MCF 10A (cell line): ENCODE results near the gene VIT. TPM values are rescaled to one million over a fixed set of nuclear protein-coding genes. Genes with fewer than 3 reads are reported as not detected.
"Not testable (repeated sequence)": the region's sequence is repeated elsewhere in the genome, so short reads cannot be mapped to it uniquely, and the experiment has no call there.

Experiments
- BruUV-seq: library from RNA; stranded (reverse); fragments of 400-500 nt; replicated peaks from 2 replicates; lab custom pipeline; 2021; lab: Mats Ljungman, UMichigan
- CTCF ChIA-PET: fragments of 300-600 bp; sonication (Branson Sonifier 250); formaldehyde crosslinking; extraction: SDS; loops from one replicate; lab custom pipeline; 2021; ENCODE audit warnings: antibody characterized with exemption, inconsistent platforms; lab: Yijun Ruan, JAX
- POLR2A ChIA-PET: fragments of 300-600, 350-650 bp; sonication (Branson Sonifier 250); formaldehyde crosslinking; extraction: SDS; loops from one replicate; lab custom pipeline; 2020; ENCODE audit warnings: antibody characterized with exemption, inconsistent platforms; lab: Yijun Ruan, JAX
- DNase-seq: peaks from one replicate; pipeline ENCODE4 v3.0.0-alpha.2; 2018; ENCODE audit not compliant: unreplicated experiment
- H3K27ac Mint-ChIP-seq: one replicate; pipeline ENCODE4 v1.8.0; 2022; ENCODE audit warnings: mild to moderate bottlenecking, low read depth, mixed read lengths; ENCODE audit not compliant: unreplicated experiment
- H3K27me3 Mint-ChIP-seq: one replicate; pipeline ENCODE4 v1.8.0; 2022; ENCODE audit warnings: mixed read lengths; ENCODE audit not compliant: insufficient read depth, unreplicated experiment
- H3K36me3 Mint-ChIP-seq: one replicate; pipeline ENCODE4 v1.8.0; 2022; ENCODE audit warnings: mild to moderate bottlenecking, moderate library complexity, mixed read lengths; ENCODE audit not compliant: insufficient read depth, unreplicated experiment
- H3K4me1 Mint-ChIP-seq: one replicate; pipeline ENCODE4 v1.8.0; 2022; ENCODE audit warnings: mixed read lengths; ENCODE audit not compliant: insufficient read depth, unreplicated experiment
- H3K4me3 Mint-ChIP-seq: one replicate; pipeline ENCODE4 v1.8.0; 2022; ENCODE audit warnings: mild to moderate bottlenecking, moderate library complexity, mixed read lengths; ENCODE audit not compliant: unreplicated experiment
- H3K9me3 Mint-ChIP-seq: one replicate; pipeline ENCODE4 v1.8.0; 2022; ENCODE audit warnings: mixed read lengths; ENCODE audit not compliant: unreplicated experiment
- intact Hi-C: fragments of 100-400 bp; cut with micrococcal nuclease; formaldehyde crosslinking; loops from 2 replicates; pipeline ENCODE4 v1.14.1; 2022
- total RNA-seq: library from RNA; stranded (reverse); gene quantifications from 2 replicates; pipeline ENCODE4 v1.2.3, GENCODE V29; 2022
- TF ChIP-seq, protein P1 (sequence below): fragments of 200-600 bp; IDR thresholded peaks from one replicate; pipeline ENCODE4 v1.8.0; 2022; ENCODE audit warnings: antibody characterized with exemption, mild to moderate bottlenecking; ENCODE audit not compliant: unreplicated experiment

The VIT gene
- total RNA-seq, 1 experiment from 2014 or later, result not detected

DNA sequence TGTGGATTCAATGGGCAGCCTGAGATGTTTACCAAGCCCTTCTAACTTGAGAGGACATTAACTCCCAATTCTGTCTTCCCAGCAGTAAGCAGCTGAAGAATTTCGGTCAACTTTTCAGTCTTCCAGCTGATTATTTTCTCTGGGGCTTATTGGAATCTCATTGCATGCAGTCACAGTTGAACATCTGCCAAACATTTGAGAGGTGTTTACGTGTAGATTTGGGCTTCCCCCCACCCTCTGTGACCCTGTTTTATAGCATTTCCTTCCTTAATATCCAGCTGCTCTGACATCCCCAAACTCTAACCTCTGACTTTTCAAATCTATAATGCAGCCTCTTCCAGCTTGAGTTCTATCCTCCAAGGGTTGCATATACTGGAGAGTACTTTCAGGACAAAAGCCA is 16.5 kb upstream of the VIT start:
- H3K27me3 Mint-ChIP-seq, result peaks cover 10% of the 10 kb centered on the region
- H3K4me3 Mint-ChIP-seq, result no peak overlapping the region
- peaks cover 9% of the 10 kb centered on the region for H3K9me3 Mint-ChIP-seq
- no peak overlapping the region for H3K27ac Mint-ChIP-seq
- ChIA-PET POLR2A (interaction anchor here (0.8 kb wide), 1 partner anchor 12 kb away, joined by 5 read pairs; no protein-coding TSS in a partner anchor), CTCF (interaction anchor here (3.2 kb wide), 1 partner anchor 15 kb away, joined by 16 read pairs; no protein-coding TSS in a partner anchor)
- H3K36me3 Mint-ChIP-seq, result no peaks in the 10 kb centered on the region
- H3K4me1 Mint-ChIP-seq, result no peaks in the 10 kb centered on the region
- no TSS peak for BruUV-seq
- DNase-seq, result no peak
- intact Hi-C loops, result no loop called here
- TF ChIP-seq, protein P1, sequence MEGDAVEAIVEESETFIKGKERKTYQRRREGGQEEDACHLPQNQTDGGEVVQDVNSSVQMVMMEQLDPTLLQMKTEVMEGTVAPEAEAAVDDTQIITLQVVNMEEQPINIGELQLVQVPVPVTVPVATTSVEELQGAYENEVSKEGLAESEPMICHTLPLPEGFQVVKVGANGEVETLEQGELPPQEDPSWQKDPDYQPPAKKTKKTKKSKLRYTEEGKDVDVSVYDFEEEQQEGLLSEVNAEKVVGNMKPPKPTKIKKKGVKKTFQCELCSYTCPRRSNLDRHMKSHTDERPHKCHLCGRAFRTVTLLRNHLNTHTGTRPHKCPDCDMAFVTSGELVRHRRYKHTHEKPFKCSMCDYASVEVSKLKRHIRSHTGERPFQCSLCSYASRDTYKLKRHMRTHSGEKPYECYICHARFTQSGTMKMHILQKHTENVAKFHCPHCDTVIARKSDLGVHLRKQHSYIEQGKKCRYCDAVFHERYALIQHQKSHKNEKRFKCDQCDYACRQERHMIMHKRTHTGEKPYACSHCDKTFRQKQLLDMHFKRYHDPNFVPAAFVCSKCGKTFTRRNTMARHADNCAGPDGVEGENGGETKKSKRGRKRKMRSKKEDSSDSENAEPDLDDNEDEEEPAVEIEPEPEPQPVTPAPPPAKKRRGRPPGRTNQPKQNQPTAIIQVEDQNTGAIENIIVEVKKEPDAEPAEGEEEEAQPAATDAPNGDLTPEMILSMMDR, result no peak

DNA sequence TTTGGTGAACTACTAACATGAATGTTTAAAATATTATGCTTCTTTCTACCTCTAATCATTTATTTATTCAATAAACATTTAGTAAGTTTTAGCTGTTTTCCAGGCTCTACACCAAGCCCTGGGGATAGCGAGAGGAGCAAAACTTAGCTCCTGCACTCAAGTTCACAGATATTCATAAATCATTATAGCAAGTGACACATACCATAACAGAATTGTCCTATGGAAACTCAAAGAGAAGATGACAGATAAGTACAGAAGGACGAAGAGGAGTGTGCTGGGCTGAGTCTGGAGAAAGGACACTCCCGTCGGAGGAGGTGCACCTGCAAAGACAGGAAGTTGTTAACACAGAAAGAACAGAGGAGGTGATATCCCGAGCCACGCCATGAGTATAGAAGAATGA is 13.9 kb upstream of the VIT start:
- ChIA-PET POLR2A (no interaction called here), CTCF (interaction anchor here (1.2 to 3.2 kb wide), 3 partner anchors 10 to 98 kb away, joined by 4 to 16 read pairs (median 4); no protein-coding TSS in a partner anchor)
- no TSS peak for BruUV-seq
- Mint-ChIP-seq H3K4me1 (no peaks in the 10 kb centered on the region), H3K27me3 (peaks cover 10% of the 10 kb centered on the region), H3K36me3 (no peaks in the 10 kb centered on the region), H3K9me3 (peaks cover 8% of the 10 kb centered on the region), H3K27ac (no peak overlapping the region), H3K4me3 (no peak overlapping the region)
- intact Hi-C loops, result no loop called here
- TF ChIP-seq, protein P1, result no peak
- no peak for DNase-seq

DNA sequence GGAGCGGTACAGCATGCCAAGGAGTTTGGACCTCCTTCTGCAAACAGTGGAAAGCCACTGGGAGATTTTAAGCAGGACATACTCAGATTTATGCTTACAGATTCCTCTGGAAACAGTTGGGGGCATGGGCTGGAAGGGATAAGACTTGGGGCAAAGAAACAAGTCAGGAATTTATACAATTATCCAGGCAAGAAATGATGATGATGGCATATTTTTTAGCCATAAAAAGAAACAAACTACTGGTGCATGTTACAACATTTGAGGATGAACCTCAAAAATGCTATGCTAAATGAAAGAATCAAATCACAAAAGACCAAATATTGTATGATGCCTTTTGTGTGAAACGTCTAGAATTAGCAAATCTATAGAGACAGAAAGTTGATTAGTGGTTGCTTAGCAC is 13.5 kb upstream of the VIT start:
- peaks cover 10% of the 10 kb centered on the region for H3K27me3 Mint-ChIP-seq
- TF ChIP-seq, protein P1, result no peak
- H3K36me3 Mint-ChIP-seq, result no peaks in the 10 kb centered on the region
- no peak for DNase-seq
- CTCF ChIA-PET, result interaction anchor here (1.2 to 3.2 kb wide), 3 partner anchors 11 to 98 kb away, joined by 4 to 16 read pairs (median 4); no protein-coding TSS in a partner anchor
- no TSS peak for BruUV-seq
- H3K9me3 Mint-ChIP-seq, result peaks cover 3% of the 10 kb centered on the region
- H3K4me3 Mint-ChIP-seq, result no peak overlapping the region
- no peak overlapping the region for H3K27ac Mint-ChIP-seq
- POLR2A ChIA-PET, result no interaction called here
- H3K4me1 Mint-ChIP-seq, result no peaks in the 10 kb centered on the region
- intact Hi-C loops, result no loop called here

DNA sequence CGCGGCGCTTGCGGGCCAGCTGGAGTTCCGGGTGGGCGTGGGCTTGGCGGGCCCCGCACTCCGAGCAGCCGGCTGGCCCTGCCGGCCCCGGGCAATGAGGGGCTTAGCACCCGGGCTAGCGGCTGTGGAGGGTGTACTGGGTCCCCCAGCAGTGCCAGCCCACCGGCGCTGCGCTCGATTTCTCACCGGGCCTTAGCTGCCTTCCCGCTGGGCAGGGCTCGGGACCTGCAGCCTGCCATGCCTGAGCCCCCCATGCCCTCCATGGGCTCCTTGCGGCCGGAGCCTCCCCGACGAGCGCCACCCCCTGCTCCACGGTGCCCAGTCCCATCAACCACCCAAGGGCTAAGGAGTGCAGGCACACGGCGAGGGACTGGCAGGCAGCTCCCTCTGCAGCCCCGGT is 8.2 kb upstream of the VIT start:
- H3K27me3 Mint-ChIP-seq, H3K4me1 Mint-ChIP-seq, H3K9me3 Mint-ChIP-seq, POLR2A ChIA-PET, intact Hi-C loops, H3K4me3 Mint-ChIP-seq, H3K27ac Mint-ChIP-seq, BruUV-seq, DNase-seq, H3K36me3 Mint-ChIP-seq: not testable (repeated sequence)
- CTCF ChIA-PET, result interaction anchor here (0.6 to 1.1 kb wide), 2 partner anchors 10 to 96 kb away, joined by 3 to 4 read pairs; no protein-coding TSS in a partner anchor

DNA sequence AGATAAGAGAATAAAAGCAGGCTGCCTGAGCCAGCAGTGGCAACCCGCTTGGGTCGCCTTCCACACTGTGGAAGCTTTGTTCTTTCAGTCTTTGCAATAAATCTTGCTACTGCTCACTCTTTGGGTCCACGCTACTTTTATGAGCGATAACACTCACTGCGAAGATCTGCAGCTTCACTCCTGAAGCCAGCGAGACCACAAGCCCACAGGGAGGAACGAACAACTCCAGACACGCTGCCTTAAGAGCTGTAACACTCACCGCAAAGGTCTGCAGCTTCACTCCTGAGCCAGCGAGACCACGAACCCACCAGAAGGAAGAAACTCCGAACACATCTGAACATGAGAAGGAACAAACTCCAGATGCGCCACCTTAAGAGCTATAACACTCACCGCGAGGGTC is 7.5 kb upstream of the VIT start:
- CTCF ChIA-PET, result interaction anchor here (0.6 to 1.1 kb wide), 2 partner anchors 9 to 96 kb away, joined by 3 to 4 read pairs; no protein-coding TSS in a partner anchor
- H3K4me1 Mint-ChIP-seq, H3K27ac Mint-ChIP-seq, H3K27me3 Mint-ChIP-seq, H3K36me3 Mint-ChIP-seq, BruUV-seq, H3K9me3 Mint-ChIP-seq, intact Hi-C loops, H3K4me3 Mint-ChIP-seq, POLR2A ChIA-PET, DNase-seq: not testable (repeated sequence)
